Anterior cingulate cortex (tissue), 58 donors: ENCODE data around the gene CPM.
"Not testable (repeated sequence)": the region's sequence is repeated elsewhere in the genome, so short reads cannot be mapped to it uniquely, and the experiment has no call there.

Source experiments
- DNase-seq, 58 donors: peaks; one replicate each; lab custom pipeline; 2025; lab: John Stamatoyannopoulos, UW

CPM gene

GRCh38 chr12:68833508-68833907 is 99.5 kb downstream of the CPM start:
- DNase-seq, result no peak

- DNase-seq, result no peak
Observed at GRCh38 chr12:68832504-68832867, 100.5 kb downstream of the CPM start.

- no peak for DNase-seq
Observed at GRCh38 chr12:68831751-68832503, 101.0 kb downstream of the CPM start.

- no peak for DNase-seq
Observed at GRCh38 chr12:68831272-68831671, 101.7 kb downstream of the CPM start.

- no peak for DNase-seq
Observed at GRCh38 chr12:68828672-68829068, 104.3 kb downstream of the CPM start.

GRCh38 chr12:68827895-68828671 is 104.9 kb downstream of the CPM start:
- DNase-seq, result no peak

- no peak for DNase-seq
Observed at GRCh38 chr12:68825569-68826217, 107.3 kb downstream of the CPM start.

GRCh38 chr12:68824597-68825250 is 108.2 kb downstream of the CPM start:
- DNase-seq, result no peak

- no peak for DNase-seq
Observed at GRCh38 chr12:68824131-68824530, 108.8 kb downstream of the CPM start.

GRCh38 chr12:68823696-68824095 is 109.3 kb downstream of the CPM start:
- DNase-seq, result no peak

GRCh38 chr12:68821357-68822188 is 111.4 kb downstream of the CPM start:
- no peak for DNase-seq

- DNase-seq, result not testable (repeated sequence)
Observed at GRCh38 chr12:68819481-68819880, 113.5 kb downstream of the CPM start.

GRCh38 chr12:68815928-68816800 is 116.8 kb downstream of the CPM start:
- DNase-seq, result no peak

GRCh38 chr12:68815232-68815927 is 117.6 kb downstream of the CPM start:
- no peak for DNase-seq

GRCh38 chr12:68814490-68815231 is 118.3 kb downstream of the CPM start:
- no peak for DNase-seq

GRCh38 chr12:68813242-68813593 is 119.8 kb downstream of the CPM start:
- no peak for DNase-seq

GRCh38 chr12:68812553-68813241 is 120.3 kb downstream of the CPM start:
- DNase-seq, result no peak
